Measurements from ENCODE around the gene SPEN.

DNA sequence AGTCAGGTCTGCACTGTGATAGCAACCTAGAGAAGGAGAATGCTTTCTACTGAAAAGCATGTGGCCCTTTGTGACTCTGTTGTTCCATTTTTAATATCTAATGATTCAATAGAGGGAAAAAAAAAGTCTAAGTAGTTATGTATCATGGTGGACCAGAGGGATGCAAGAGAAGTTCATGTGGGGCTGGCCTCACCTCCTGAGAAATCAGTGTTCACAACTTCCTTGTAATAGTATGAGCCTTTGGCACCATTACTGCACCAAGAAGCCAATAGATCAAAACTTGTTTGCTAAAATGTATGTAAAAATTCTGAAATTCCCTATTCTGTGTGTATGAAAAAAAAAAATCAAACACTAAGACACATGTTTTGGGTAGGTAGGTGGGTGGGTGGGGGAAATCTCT is 123.4 kb downstream of the SPEN start:
- TF ChIP-seq EZH2 (IDR thresholded peaks at IDR 0.05; ENCODE audit: borderline replicate concordance) (no peak), EZH2phosphoT487 (IDR thresholded peaks at IDR 0.05; ENCODE audit: low read depth, severe bottlenecking, unreplicated experiment) (no peak)
